Right renal cortex interstitium (tissue), 3 donors: Measurements from ENCODE around the gene AVL9. TPM values are rescaled to one million over a fixed set of nuclear protein-coding genes. Genes with fewer than 3 reads are reported as not detected.
A peak's percentile ranks its signal among the peaks of the same experiment; 100 is the strongest.
"Not testable (repeated sequence)": the region's sequence is repeated elsewhere in the genome, so short reads cannot be mapped to it uniquely, and the experiment has no call there.

Experiments
- DNase-seq, 3 donors: peaks; one replicate each; pipeline ENCODE4 v3.0.0-alpha.2; 2013; ENCODE audit warnings: low read depth in 3 of 3, low spot score in 2 of 3
- polyA plus RNA-seq, 3 donors: library from polyadenylated mRNA; unstranded; fragments of 120-200 nt; gene quantifications; one replicate each; pipeline ENCODE4 v1.2.1, GENCODE V29; 2013; ENCODE audit not compliant: insufficient read length in 3 of 3

AVL9 gene
- polyA plus RNA-seq, 3 donors, result 26.4 to 27.6 (median 27.0) TPM

GRCh38 chr7:32494946-32495297 is 367 bp upstream of the AVL9 start:
- no peak for DNase-seq

- peak in 2 of 3 donors; percentile 19 to 33 for DNase-seq
These were observed 944 bp downstream of the AVL9 start for GRCh38 chr7:32496052-32496813.

- DNase-seq, result not testable (repeated sequence)
These were observed 4.5 kb downstream of the AVL9 start for GRCh38 chr7:32499755-32500154.

- DNase-seq, result not testable (repeated sequence)
These were observed 4.9 kb downstream of the AVL9 start for GRCh38 chr7:32500216-32500615.

DNA sequence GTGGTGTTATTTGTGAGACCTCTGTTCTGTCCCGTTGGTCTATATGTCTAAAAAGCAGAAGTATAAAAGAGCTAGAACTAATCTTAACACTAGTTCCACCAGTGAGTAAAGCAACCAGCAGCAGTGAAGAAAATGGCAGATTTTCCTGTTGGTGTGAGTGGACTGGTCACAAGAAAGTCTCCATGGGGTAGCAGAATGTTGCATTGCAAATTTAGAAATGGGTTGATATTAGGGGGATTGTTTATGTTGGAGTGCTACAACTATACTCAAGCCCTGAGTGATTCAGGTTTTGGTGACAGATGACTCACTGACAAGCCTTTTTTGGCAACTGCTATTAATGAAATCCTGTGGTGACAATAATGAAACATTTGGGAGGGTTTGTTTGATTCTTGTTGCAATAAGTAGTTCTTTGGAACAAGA is 5.6 kb downstream of the AVL9 start:
- no peak for DNase-seq

DNA sequence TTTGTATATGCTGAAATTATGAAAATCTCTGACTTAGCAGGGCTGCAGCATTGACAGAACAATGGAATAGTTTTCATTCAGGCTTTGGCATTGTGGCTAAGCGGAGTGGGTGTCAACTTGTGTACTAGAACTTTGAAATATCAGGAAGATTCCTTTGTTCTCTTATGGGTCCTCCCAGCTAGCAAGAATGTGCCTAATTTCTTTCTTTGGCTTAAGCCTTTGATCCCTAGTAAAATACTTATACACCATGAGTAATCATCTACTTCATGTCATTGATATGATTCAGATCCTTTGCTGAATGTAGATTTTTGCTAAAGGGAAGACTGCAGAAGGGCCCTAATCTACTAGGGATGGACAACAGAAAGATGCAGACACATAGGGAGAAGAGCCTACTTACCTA is 6.2 kb downstream of the AVL9 start:
- DNase-seq, result no peak

GRCh38 chr7:32502728-32503127 is 7.4 kb downstream of the AVL9 start:
- DNase-seq, result no peak

DNA sequence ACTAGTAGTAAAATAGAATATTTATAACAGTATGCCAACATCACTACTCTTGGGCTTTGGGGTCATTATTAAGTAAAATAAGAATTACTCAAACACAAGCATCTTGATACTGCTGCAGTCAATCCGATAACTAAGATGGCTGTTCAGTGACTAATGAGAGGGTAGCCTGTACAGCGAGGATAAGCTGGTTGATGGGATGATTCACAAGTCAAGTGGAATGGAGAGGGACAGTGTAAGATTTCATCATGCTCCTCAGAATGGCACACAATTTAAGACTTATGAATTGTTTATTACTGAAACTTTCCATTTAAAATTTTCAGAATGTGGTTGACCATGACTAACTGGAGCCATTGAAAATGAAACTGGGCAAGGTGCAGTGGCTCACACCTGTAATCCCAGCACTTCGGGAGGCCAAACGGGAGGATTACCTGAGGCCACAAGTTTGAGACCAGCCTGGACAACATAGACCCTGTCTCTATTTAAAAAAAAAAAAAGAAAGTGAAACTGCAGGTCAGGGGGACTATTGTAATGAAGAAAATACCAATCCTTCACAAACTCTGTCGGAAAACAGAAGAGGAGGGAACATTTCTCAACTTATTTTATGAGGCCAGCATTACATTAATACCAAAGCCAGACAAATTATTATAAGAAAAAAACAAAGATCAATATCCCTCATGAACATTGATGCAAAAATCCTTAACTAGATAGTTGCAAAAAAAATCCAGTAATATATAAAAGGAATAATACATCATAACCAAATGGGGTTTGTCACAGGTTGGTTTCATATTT is 11.2 kb downstream of the AVL9 start:
- no peak for DNase-seq

- no peak for DNase-seq
These were observed 12.1 kb downstream of the AVL9 start for GRCh38 chr7:32507414-32507813.

DNA sequence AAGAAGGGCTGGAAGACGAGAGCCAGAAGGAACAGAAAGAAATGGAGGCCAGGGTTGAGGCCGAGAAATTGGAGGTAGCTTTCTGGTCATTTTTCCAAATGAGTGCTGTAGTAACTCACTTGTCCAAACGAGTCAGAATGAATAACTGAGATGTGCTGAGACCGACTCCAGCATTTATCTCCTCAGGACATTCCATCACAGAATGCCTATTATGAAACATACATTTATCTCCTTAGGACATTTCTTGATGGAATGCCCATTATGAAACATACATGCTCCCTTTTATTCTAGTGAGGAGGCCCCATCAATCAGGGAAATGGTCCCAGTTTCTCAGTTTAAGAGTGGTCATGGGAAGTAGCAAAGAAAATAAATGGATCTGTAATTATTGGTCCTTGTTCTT is 16.5 kb downstream of the AVL9 start:
- no peak for DNase-seq

DNA sequence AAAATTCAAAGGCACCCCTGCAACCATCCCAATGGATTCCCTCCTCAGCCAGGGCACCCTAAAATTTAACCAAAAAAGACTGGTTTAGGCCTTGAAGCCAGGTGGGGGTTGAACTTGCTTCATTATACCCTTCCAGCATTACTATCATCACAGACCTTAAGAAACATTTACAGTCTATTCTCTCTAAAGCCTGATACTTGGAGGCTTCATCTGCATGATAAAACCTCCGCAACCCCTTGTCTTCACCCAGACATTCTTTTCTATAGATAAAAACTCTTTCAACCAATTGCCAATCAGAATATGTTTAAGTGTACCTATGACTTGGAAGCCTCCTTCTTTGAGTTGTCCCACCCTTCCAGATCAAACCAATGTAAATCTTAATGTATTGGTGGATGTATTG is 17.9 kb downstream of the AVL9 start:
- no peak for DNase-seq

DNA sequence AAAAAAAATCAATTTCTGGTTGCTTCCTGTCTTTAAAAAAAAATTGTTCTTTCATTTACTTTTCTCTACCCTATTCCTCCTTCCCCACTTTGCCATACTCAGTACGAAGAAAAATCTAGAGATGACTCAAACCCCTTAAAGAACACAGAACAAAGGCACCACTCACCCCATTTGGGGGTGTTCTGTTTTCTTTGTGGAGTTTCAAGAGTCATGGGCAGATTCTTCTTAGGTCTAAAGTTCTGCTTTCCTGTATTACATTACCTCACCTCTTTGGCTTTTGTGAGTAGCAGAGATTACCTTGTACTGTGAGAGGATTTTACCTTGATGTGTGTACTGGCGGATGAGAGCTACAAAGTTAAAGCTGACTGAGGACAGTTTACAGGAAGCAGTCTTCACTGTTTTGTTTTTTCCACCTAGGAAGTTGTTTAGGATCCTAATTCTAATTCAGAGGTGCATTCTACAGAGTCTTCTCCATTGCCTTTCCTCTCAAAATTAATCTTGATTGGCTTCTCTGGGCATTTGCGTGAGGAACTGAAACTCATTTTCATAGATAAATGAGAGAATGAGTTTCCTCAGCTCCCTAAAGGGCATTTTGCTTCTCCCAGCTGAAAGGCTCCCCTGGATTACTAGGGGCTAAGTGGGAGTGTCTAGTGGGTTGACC is 20.7 kb downstream of the AVL9 start:
- no peak for DNase-seq

GRCh38 chr7:32516551-32517100 is 21.3 kb downstream of the AVL9 start:
- no peak for DNase-seq

GRCh38 chr7:32518534-32519140 is 23.3 kb downstream of the AVL9 start:
- no peak for DNase-seq

DNA sequence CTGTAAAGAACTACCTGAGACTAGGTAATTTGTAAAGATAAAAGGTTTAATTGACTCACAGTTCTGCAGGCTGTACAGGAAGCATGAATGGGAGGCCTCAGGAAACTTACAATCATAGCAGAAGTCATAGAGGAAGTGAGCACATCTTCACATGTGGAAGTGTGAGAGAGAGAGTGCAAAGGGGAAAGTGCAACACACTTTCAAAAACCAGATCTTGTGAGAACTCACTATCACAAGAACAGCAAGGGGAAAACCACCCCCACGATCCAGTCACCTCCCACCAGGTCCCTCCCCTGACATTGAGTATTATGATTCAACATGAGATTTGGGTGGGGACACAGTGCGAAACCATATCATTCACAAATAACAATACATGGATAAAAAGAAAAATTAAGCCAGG is 24.5 kb downstream of the AVL9 start:
- DNase-seq, result no peak

DNA sequence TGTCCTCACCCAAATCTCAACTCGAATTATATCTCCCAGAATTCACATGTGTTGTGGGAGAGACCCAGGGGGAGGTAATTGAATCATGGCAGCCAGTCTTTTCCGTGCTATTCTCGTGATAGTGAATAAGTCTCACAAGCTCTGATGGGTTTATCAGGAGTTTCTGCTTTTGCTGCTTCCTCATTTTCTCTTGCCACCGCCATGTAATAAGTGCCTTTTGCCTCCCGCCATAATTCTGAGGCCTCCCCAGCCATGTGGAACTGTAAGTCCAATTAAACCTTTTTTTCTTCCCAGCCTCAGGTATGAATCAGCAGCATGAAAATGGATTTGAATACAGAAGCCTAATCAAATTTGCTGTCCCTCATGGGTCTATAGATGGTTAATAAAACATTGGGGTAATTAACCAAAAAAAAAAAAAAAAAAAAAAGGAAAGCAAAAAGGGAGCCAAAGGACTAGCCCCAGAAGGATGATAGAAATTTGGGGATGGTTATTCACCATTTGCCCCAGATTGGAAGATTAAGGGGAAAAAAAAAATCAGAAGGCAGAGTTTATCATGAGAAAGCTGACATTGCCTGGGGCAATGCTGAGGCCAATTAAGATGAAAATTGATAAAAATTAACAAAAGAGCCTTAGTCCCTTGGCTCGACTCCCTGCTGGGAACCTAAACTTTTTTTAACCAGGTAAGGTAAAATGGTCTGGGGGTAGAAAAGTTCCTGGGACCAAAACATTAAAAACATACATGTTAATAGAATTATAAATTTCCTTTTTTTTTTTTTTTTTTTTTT is 27.6 kb downstream of the AVL9 start:
- DNase-seq, result no peak

- DNase-seq, result no peak
These were observed 29.3 kb downstream of the AVL9 start for GRCh38 chr7:32524631-32525030.

DNA sequence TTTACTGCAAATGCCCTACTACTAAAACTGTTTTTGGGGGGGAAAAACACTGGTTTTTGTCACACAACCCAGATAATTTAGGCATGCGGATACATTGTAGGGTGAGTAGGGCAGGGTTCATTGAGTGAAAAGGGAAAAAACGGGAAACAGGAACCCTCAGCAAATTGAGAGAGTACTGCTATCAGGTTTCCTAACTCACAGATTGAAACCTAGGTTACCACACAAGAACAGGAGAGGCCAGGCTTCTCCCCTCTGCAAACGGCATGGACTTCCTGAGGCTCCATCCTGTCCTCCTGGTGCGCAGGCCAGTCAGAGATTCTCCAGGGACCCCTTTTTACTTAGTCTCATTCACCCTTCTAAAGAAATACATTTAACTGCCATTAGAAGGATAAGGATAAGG is 30.6 kb downstream of the AVL9 start:
- DNase-seq, result no peak

DNA sequence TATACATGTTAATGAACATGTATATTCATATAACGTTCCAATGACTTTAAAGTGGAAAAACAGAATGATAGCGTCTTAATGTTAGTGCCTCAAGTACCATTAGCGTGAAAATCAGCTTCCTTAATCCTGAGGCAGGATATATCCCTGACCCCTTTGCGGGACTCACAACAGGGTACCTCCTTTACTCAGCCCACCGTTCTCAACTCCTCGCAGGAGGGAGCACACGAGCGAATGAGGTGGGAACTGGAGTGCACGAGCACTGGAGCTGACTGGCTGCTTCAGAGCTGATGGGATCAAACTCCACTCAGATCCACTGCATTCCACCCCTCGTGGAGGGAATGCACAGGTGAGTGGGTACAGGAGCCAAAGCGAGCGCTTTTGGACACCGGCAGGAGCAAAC is 36.1 kb downstream of the AVL9 start:
- no peak for DNase-seq

- no peak for DNase-seq
These were observed 36.8 kb downstream of the AVL9 start for GRCh38 chr7:32532086-32532485.
